Peyer's patch (tissue), 4 donors: Measurements from ENCODE around the gene EYA2.

Experiments used
- CTCF ChIP-seq, 6 experiments: fragments of 450-650 bp in 4 of 6; fragments of 200-600 bp in 2 of 6; sonication (generic) in 1 of 6; IDR thresholded peaks; one replicate each; pipeline ENCODE4 v1.5.1; 2017 to 2019; ENCODE audit warnings: antibody characterized with exemption in 6 of 6, mild to moderate bottlenecking in 3 of 6, moderate library complexity in 1 of 6
- POLR2A ChIP-seq, 2 donors: fragments of 450-650 bp; IDR thresholded peaks; one replicate each; pipeline ENCODE4 v1.5.1; 2017; ENCODE audit warnings: antibody characterized with exemption in 2 of 2, mild to moderate bottlenecking in 2 of 2, moderate library complexity in 2 of 2

DNA sequence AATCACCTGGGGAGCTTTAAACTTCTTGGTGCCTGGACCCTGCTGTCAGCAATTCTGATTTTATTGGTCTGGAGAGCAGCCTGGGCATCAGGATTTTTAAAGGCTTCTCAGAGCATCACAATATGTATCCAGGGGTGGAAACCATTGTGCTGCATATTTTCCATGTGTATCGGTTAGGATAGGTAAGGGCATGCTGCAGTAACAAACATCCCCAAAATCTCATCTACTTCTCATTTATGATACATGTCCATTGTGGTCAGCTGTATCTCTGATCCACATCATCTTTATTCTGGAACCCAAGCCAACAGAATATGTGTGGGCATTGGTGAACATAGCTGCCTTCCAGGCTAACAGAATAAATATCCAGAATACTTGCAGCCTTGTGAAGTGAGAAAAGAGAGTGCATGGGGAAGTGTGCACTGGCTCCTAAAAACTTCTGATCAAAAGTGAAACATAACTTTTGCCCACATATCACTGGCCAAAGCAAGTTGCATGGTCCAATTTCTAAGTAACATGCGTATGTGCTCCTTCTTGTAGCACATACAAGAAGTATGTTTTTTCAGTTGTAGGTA, 246.8 kb downstream of the EYA2 start:
- TF ChIP-seq POLR2A (IDR thresholded peaks at IDR 0.05) (no peak), CTCF (IDR thresholded peaks at IDR 0.05) (no peak)
